HepG2 (cell line): Measurements from ENCODE around the gene UBAP2. TPM values are rescaled to one million over a fixed set of nuclear protein-coding genes. Genes with fewer than 3 reads are reported as not detected.

ENCODE experiments used
- GFI1 ChIP-seq: sonication (generic); formaldehyde crosslinking; IDR thresholded peaks from 2 replicates; pipeline ENCODE4 v1.5.0; 2020; ENCODE audit warnings: missing genetic modification reagents, mild to moderate bottlenecking, borderline replicate concordance
- MAFK ChIP-seq, 2 experiments: IDR thresholded peaks in 1 of 2; conservative IDR thresholded peaks in 1 of 2; 2 replicates each; pipeline ENCODE4 v1.6.1; 2011; ENCODE audit warnings: improper control_type of control experiment in 2 of 2, low read length in 2 of 2
- NFE2L2 ChIP-seq: fragments of 150-350 bp; IDR thresholded peaks from 2 replicates; pipeline ENCODE4 v1.6.1; 2014; ENCODE audit warnings: low read length
- PCBP2 ChIP-seq: fragments of 200-400 bp; formaldehyde crosslinking; optimal IDR thresholded peaks from 2 replicates; pipeline ENCODE3; 2018; ENCODE audit warnings: low read length, low read depth; ENCODE audit not compliant: poor library complexity, severe bottlenecking
- RELA ChIP-seq: sonication (generic); formaldehyde crosslinking; IDR thresholded peaks from 2 replicates; pipeline ENCODE4 v1.4.0; 2020; ENCODE audit warnings: missing genetic modification reagents
- XRCC5 ChIP-seq: fragments of 200-400 bp; formaldehyde crosslinking; optimal IDR thresholded peaks from 2 replicates; pipeline ENCODE3; 2017; ENCODE audit warnings: mild to moderate bottlenecking, low read length
- ZFP36 ChIP-seq: fragments of 150-350 bp; IDR thresholded peaks from 2 replicates; pipeline ENCODE4 v1.6.1; 2018; ENCODE audit warnings: borderline replicate concordance, low read length, low read depth; ENCODE audit not compliant: partially characterized antibody
- ZFY ChIP-seq: sonication (generic); formaldehyde crosslinking; IDR thresholded peaks from 2 replicates; pipeline ENCODE4 v1.4.0; 2020; ENCODE audit warnings: missing genetic modification reagents
- ZNF383 ChIP-seq: sonication (generic); formaldehyde crosslinking; IDR thresholded peaks from 2 replicates; pipeline ENCODE4 v1.4.0; 2020; ENCODE audit warnings: missing genetic modification reagents, mild to moderate bottlenecking, borderline replicate concordance
- ZNF605 ChIP-seq: sonication (generic); formaldehyde crosslinking; IDR thresholded peaks from 2 replicates; pipeline ENCODE4 v1.8.0; 2022; ENCODE audit warnings: mild to moderate bottlenecking, missing genetic modification reagents
- ZSCAN29 ChIP-seq: sonication (generic); formaldehyde crosslinking; conservative IDR thresholded peaks from 2 replicates; pipeline ENCODE4 v1.4.0; 2020; ENCODE audit warnings: mild to moderate bottlenecking, missing genetic modification reagents
- polyA plus RNA-seq, 8 experiments: library from polyadenylated mRNA; depleted of rRNA in 3 of 8; stranded (reverse) in 7 of 8; unstranded in 1 of 8; fragments of >200 nt; fragmentation: Illumina TruSeq in 4 of 8; extraction: Trizol in 4 of 8; gene quantifications; 2 replicates each; pipeline versions ENCODE4 v1.2.1 to v1.2.3, GENCODE V29; 2011 to 2016; ENCODE audit warnings: low read depth in 4 of 8, missing spikeins in 1 of 8, mixed read lengths in 1 of 8; ENCODE audit not compliant: insufficient read depth in 1 of 8
- total RNA-seq, 5 experiments: library from RNA; depleted of rRNA; stranded (reverse); fragments of >200 nt; fragmentation: Illumina TruSeq; extraction: Trizol; gene quantifications; 2 replicates each; pipeline ENCODE4 v1.2.3, GENCODE V29; 2016; ENCODE audit warnings: low read depth in 1 of 5
- TF ChIP-seq, protein P1 (sequence below): sonication (generic); formaldehyde crosslinking; IDR thresholded peaks from 2 replicates; pipeline ENCODE4 v1.4.0; 2020; ENCODE audit warnings: missing genetic modification reagents, low read depth, mild to moderate bottlenecking, borderline replicate concordance
- TF ChIP-seq, protein P2 (sequence below): sonication (generic); formaldehyde crosslinking; IDR thresholded peaks from 2 replicates; pipeline ENCODE4 v1.8.0; 2022; ENCODE audit warnings: mild to moderate bottlenecking, missing genetic modification reagents, moderate library complexity
- TF ChIP-seq, protein P3 (sequence below): IDR thresholded peaks from 2 replicates; pipeline ENCODE4 v1.6.1; 2016; ENCODE audit warnings: missing compliant biosample characterization, missing genetic modification reagents, borderline replicate concordance
- TF ChIP-seq, protein P4 (sequence below): sonication (generic); formaldehyde crosslinking; IDR thresholded peaks from 2 replicates; pipeline ENCODE4 v1.4.0; 2020; ENCODE audit warnings: missing genetic modification reagents, borderline replicate concordance
- TF ChIP-seq, protein P5 (sequence below): sonication (generic); formaldehyde crosslinking; IDR thresholded peaks from 2 replicates; pipeline ENCODE4 v1.4.0; 2020; ENCODE audit warnings: missing genetic modification reagents, borderline replicate concordance

Gene UBAP2
- total and polyA plus RNA-seq, 2 of the 13 experiments (the other 11 are each of a cell fraction or from before 2014, with no cell fraction given): 19.0 to 22.0 TPM

DNA sequence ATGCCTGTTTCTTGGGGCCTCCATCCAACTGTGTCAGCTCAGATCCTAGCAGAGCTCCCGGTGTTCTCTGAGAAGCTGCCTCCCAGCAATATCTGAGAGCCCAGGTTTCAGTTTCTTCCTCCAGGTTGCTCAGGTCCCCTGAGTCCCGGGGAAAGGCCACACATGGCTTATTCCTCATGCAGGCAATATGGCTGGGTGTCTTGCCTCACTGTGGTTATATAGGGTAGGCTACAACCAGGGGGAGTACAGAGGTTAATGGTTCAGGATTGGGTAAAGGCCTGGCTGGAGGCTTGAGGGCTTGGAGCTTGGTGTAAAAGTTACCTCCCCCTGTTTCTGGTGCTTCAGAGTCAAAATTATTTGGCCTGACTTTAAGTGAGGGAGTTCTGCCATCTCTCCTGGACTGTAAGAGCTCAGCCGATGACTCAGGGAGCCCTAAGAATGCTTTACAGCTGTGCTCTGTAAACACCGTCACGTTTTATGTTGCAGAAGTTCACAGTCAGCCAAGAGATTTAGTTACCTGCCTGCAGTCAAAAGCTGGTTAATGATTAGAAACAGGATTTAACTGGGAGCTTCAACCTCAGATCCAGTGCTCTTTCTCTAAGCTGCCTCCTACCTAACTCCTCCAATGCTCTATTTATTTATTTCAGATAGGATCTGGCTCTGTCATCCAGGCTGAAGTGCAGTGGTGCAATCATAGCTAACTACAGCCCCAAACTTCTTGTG, 24.3 kb upstream of the UBAP2 start (continued):
- TF ChIP-seq, protein P1, sequence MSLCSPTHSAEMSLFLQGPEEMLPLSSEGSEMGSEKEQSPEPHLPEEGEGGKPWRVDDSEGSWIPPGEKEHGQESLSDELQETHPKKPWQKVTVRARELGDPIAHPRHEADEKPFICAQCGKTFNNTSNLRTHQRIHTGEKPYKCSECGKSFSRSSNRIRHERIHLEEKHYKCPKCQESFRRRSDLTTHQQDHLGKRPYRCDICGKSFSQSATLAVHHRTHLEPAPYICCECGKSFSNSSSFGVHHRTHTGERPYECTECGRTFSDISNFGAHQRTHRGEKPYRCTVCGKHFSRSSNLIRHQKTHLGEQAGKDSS (CRISPR knock-in tag): peak; percentile 99
- TF ChIP-seq, protein P2, sequence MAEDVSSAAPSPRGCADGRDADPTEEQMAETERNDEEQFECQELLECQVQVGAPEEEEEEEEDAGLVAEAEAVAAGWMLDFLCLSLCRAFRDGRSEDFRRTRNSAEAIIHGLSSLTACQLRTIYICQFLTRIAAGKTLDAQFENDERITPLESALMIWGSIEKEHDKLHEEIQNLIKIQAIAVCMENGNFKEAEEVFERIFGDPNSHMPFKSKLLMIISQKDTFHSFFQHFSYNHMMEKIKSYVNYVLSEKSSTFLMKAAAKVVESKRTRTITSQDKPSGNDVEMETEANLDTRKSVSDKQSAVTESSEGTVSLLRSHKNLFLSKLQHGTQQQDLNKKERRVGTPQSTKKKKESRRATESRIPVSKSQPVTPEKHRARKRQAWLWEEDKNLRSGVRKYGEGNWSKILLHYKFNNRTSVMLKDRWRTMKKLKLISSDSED: no peak
- TF ChIP-seq ZFY (CRISPR knock-in tag): peak; percentile 44; the same call in 1 of the 2 replicates
- no peak for TF ChIP-seq NFE2L2
- TF ChIP-seq, protein P3, sequence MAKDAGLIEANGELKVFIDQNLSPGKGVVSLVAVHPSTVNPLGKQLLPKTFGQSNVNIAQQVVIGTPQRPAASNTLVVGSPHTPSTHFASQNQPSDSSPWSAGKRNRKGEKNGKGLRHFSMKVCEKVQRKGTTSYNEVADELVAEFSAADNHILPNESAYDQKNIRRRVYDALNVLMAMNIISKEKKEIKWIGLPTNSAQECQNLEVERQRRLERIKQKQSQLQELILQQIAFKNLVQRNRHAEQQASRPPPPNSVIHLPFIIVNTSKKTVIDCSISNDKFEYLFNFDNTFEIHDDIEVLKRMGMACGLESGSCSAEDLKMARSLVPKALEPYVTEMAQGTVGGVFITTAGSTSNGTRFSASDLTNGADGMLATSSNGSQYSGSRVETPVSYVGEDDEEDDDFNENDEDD (CRISPR knock-in tag): no peak
- no peak for TF ChIP-seq MAFK (conservative IDR thresholded peaks at IDR 0.05 in 1 of 2, IDR thresholded peaks at IDR 0.05 in 1 of 2; ENCODE audit: low read length in 2 of 2)
- TF ChIP-seq, protein P4, sequence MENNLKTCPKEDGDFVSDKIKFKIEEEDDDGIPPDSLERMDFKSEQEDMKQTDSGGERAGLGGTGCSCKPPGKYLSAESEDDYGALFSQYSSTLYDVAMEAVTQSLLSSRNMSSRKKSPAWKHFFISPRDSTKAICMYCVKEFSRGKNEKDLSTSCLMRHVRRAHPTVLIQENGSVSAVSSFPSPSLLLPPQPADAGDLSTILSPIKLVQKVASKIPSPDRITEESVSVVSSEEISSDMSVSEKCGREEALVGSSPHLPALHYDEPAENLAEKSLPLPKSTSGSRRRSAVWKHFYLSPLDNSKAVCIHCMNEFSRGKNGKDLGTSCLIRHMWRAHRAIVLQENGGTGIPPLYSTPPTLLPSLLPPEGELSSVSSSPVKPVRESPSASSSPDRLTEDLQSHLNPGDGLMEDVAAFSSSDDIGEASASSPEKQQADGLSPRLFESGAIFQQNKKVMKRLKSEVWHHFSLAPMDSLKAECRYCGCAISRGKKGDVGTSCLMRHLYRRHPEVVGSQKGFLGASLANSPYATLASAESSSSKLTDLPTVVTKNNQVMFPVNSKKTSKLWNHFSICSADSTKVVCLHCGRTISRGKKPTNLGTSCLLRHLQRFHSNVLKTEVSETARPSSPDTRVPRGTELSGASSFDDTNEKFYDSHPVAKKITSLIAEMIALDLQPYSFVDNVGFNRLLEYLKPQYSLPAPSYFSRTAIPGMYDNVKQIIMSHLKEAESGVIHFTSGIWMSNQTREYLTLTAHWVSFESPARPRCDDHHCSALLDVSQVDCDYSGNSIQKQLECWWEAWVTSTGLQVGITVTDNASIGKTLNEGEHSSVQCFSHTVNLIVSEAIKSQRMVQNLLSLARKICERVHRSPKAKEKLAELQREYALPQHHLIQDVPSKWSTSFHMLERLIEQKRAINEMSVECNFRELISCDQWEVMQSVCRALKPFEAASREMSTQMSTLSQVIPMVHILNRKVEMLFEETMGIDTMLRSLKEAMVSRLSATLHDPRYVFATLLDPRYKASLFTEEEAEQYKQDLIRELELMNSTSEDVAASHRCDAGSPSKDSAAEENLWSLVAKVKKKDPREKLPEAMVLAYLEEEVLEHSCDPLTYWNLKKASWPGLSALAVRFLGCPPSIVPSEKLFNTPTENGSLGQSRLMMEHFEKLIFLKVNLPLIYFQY (CRISPR knock-in tag): no peak
- no peak for TF ChIP-seq PCBP2
- TF ChIP-seq ZFP36: no peak
- no peak for TF ChIP-seq ZNF383 (CRISPR knock-in tag)
- peak; percentile 32; the same call in 1 of the 2 replicates for TF ChIP-seq GFI1 (CRISPR knock-in tag)
- TF ChIP-seq XRCC5: no peak
- TF ChIP-seq, protein P5, sequence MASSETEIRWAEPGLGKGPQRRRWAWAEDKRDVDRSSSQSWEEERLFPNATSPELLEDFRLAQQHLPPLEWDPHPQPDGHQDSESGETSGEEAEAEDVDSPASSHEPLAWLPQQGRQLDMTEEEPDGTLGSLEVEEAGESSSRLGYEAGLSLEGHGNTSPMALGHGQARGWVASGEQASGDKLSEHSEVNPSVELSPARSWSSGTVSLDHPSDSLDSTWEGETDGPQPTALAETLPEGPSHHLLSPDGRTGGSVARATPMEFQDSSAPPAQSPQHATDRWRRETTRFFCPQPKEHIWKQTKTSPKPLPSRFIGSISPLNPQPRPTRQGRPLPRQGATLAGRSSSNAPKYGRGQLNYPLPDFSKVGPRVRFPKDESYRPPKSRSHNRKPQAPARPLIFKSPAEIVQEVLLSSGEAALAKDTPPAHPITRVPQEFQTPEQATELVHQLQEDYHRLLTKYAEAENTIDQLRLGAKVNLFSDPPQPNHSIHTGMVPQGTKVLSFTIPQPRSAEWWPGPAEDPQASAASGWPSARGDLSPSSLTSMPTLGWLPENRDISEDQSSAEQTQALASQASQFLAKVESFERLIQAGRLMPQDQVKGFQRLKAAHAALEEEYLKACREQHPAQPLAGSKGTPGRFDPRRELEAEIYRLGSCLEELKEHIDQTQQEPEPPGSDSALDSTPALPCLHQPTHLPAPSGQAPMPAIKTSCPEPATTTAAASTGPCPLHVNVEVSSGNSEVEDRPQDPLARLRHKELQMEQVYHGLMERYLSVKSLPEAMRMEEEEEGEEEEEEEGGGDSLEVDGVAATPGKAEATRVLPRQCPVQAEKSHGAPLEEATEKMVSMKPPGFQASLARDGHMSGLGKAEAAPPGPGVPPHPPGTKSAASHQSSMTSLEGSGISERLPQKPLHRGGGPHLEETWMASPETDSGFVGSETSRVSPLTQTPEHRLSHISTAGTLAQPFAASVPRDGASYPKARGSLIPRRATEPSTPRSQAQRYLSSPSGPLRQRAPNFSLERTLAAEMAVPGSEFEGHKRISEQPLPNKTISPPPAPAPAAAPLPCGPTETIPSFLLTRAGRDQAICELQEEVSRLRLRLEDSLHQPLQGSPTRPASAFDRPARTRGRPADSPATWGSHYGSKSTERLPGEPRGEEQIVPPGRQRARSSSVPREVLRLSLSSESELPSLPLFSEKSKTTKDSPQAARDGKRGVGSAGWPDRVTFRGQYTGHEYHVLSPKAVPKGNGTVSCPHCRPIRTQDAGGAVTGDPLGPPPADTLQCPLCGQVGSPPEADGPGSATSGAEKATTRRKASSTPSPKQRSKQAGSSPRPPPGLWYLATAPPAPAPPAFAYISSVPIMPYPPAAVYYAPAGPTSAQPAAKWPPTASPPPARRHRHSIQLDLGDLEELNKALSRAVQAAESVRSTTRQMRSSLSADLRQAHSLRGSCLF (CRISPR knock-in tag): no peak
- peak; percentile 23; the same call in 1 of the 2 replicates for TF ChIP-seq ZNF605
- no peak for TF ChIP-seq ZSCAN29 (CRISPR knock-in tag)
- TF ChIP-seq RELA (CRISPR knock-in tag): no peak
